Activated naive CD8-positive, alpha-beta T cell treated with anti-CD3 and anti-CD28 coated beads for 36 hours (primary cell): ENCODE data around the gene EVX2. TPM values are rescaled to one million over a fixed set of nuclear protein-coding genes. Genes with fewer than 3 reads are reported as not detected.

Source experiments
- DNase-seq: peaks from one replicate; pipeline ENCODE4 v3.0.0; 2021
- H3K27ac Mint-ChIP-seq: one replicate; pipeline ENCODE4 v1.8.0; 2022; ENCODE audit warnings: mild to moderate bottlenecking, moderate library complexity, mixed read lengths
- H3K27me3 Mint-ChIP-seq: one replicate; pipeline ENCODE4 v1.8.0; 2022; ENCODE audit warnings: mild to moderate bottlenecking, mixed read lengths
- H3K36me3 Mint-ChIP-seq: one replicate; pipeline ENCODE4 v1.8.0; 2021; ENCODE audit warnings: mild to moderate bottlenecking, mixed read lengths
- H3K4me1 Mint-ChIP-seq: one replicate; pipeline ENCODE4 v1.8.0; 2021; ENCODE audit warnings: mixed read lengths
- H3K4me3 Mint-ChIP-seq: one replicate; pipeline ENCODE4 v1.8.0; 2022; ENCODE audit warnings: mild to moderate bottlenecking, moderate library complexity, mixed read lengths
- H3K9me3 Mint-ChIP-seq: one replicate; pipeline ENCODE4 v1.8.0; 2022; ENCODE audit warnings: mixed read lengths
- total RNA-seq, 2 experiments: library from RNA; stranded (reverse); gene quantifications; one replicate each; pipeline ENCODE4 v1.2.3, GENCODE V29; 2021

The EVX2 gene
- total RNA-seq, 2 experiments from 2014 or later = not detected

DNA sequence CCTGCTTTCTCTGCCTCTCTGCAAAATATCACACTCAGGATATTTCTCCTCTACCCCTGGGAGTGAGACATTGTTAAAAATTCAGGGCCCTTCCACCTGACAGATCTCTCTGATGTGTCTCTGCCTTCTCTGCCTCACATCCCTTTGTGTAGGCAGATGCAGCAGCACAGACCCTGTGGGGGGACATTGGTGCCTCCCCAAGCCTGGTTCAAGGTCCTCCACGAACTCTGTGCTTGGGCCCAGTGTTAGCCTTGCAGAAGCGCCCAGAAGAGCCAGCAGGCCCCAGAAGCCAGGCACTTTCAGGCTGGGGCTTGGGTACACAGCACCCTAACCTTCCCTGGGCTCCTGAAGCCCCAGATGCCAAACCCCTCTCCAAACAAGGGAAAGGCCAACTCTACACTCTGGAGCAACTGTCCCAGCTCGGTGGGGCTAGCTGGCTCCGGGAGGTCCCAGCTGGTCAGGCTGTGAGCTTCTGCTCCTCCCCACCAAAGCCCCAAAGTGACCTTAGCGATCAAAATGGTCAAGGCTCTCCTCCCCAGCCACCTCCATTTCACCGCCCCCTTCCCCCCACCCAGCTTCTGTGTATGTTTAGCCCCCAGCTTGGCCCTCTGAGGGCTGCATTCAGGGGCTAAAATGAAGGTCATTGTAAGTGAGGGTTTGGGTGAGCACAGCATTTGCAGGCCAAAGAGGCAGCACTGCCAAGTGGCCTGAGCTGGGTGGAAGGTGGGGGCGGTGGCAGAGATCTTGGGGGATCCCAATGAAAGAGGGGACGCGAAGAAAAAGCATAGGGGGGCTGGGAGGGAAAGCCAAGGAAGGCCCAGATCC lies 41.4 kb upstream of the EVX2 start:
- H3K9me3 Mint-ChIP-seq = no peaks in the 10 kb centered on the region
- peaks cover 87% of the 10 kb centered on the region for H3K27me3 Mint-ChIP-seq
- H3K27ac Mint-ChIP-seq = no peak overlapping the region
- no peak for DNase-seq
- no peaks in the 10 kb centered on the region for H3K36me3 Mint-ChIP-seq
- peaks cover 18% of the 10 kb centered on the region for H3K4me1 Mint-ChIP-seq
- no peak overlapping the region for H3K4me3 Mint-ChIP-seq

DNA sequence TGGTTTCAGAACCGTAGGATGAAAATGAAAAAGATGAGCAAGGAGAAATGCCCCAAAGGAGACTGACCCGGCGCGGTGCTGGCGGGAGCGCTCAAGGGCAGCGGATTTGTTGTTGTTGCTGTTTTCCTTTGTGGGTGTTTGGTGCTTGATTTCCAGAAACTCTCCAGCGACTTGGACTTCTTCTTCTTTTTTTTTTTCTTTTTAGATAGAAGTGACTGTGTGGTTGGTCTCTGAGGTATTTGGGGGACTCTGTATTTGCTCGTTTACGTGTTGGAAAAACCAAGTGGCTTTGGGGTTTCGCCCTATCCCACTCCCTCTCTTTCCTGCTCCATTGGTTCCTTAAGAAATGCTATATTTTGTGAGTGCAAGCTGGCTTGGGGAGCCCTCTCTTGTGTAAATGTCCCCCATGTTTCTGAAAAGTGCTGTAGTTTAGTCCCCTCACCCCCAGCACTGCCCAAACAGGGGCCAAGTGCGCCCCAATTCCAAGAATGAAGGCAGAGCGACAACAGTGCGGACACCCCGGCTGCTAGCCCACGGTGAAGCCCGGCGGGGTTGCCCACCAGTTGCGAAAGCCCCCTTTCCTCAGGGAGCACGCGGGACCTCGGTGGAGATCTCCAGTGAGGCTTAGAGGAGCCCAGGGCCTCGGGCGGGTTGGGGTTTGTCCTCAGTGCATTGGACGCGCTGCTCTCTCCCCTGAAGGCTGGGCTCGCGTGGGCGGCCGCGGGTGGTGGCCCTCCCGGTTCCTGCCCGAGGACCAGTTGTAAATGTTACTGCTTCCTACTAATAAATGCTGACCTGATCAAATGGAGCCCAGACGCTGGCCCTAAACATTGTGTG lies 40.6 kb upstream of the EVX2 start:
- H3K27me3 Mint-ChIP-seq = peaks cover 95% of the 10 kb centered on the region

DNA sequence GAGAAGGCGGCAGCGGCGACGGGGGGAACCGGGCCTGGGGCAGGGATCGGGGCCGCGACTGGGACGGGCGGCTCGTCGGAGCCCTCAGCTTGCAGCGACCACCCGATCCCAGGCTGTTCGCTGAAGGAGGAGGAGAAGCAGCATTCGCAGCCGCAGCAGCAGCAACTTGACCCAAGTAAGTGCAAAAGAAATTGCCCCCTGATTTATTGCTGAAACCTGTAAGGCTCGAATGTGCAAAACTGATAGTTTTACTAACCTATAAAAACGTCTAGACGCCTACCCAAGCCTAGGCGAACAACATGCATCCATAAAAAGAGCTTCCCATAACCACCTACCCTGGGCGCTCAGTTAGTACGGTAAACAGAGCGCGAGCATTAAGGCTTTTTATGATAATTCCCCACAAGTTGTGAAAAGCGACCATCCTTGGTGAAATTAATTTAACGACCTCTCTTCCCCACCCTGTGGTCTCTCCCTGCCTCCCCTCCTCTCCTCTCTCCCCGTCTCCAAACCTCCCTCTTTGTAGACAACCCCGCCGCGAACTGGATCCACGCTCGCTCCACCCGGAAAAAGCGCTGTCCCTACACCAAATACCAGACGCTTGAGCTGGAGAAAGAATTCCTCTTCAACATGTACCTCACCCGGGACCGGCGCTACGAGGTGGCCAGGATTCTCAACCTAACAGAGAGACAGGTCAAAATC lies 39.8 kb upstream of the EVX2 start:
- peaks cover 2% of the 10 kb centered on the region for H3K9me3 Mint-ChIP-seq
- H3K4me1 Mint-ChIP-seq = peaks cover 14% of the 10 kb centered on the region
- no peak overlapping the region for H3K27ac Mint-ChIP-seq
- no peak for DNase-seq
- H3K4me3 Mint-ChIP-seq = peak overlapping the region; percentile 29
- peaks cover 95% of the 10 kb centered on the region for H3K27me3 Mint-ChIP-seq
- H3K36me3 Mint-ChIP-seq = peaks cover 2% of the 10 kb centered on the region

More for the DNA sequence above, 40.6 kb upstream of the EVX2 start:
- DNase-seq = no peak
- Mint-ChIP-seq H3K27ac (no peak overlapping the region), H3K36me3 (no peaks in the 10 kb centered on the region), H3K4me3 (peak overlapping the region; percentile 29), H3K4me1 (peaks cover 18% of the 10 kb centered on the region), H3K9me3 (no peaks in the 10 kb centered on the region)

DNA sequence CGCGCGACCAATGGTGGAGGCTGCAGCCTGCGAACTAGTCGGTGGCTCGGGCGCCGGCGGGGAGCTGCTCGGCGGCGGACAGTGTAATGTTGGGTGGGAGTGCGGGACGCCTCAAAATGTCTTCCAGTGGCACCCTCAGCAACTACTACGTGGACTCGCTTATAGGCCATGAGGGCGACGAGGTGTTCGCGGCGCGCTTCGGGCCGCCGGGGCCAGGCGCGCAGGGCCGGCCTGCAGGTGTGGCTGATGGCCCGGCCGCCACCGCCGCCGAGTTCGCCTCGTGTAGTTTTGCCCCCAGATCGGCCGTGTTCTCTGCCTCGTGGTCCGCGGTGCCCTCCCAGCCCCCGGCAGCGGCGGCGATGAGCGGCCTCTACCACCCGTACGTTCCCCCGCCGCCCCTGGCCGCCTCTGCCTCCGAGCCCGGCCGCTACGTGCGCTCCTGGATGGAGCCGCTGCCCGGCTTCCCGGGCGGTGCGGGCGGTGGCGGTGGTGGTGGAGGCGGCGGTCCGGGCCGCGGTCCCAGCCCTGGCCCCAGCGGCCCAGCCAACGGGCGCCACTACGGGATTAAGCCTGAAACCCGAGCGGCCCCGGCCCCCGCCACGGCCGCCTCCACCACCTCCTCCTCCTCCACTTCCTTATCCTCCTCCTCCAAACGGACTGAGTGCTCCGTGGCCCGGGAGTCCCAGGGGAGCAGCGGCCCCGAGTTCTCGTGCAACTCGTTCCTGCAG lies 39.1 kb upstream of the EVX2 start, which contains the start of gene HOXD9:
TSS of gene HOXD9 (plus strand) at position 37 of the 728 bp plus-strand sequence. CDS start at position 87, 50 bp downstream.
- Mint-ChIP-seq H3K27me3 (peaks cover 95% of the 10 kb centered on the region), H3K4me1 (peaks cover 9% of the 10 kb centered on the region), H3K4me3 (peak within 1 kb of the TSS; percentile 57), H3K9me3 (peaks cover 2% of the 10 kb centered on the region), H3K36me3 (peaks cover 2% of the 10 kb centered on the region), H3K27ac (no peak within 1 kb of the TSS)
- no peak for DNase-seq

DNA sequence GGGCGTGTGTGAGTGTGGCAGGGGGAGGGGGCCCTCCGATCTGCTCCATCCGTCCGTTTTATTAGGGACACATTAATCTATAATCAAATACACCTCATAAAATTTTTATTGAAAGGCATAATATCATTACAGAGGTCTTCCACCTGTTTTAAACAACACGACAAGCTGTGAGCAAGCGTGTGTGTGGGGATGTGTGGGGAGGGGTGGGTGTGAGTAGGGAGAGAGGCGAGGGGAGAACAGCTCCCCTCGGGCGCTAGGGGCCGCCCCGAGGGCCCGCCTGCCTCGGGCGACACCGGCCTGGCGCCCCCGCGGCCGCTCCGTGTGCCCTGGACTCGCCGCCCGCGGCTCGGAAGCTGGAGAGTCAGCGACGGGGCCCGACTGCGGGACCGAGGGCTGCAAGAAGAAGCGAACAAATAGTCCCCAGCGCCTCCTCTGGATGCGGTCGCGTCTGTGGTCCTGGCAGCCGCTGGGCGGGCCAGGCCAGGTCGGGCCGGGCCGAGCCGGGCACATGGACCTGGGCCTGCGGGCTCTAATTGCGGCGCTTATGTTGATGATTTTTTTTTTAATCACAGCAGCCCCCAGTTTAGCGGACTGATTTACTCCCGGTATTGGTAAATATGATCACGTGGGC lies 38.4 kb upstream of the EVX2 start:
- DNase-seq = no peak
- H3K4me1 Mint-ChIP-seq = peaks cover 9% of the 10 kb centered on the region
- no peak overlapping the region for H3K27ac Mint-ChIP-seq
- peak overlapping the region; percentile 57 for H3K4me3 Mint-ChIP-seq
- peaks cover 2% of the 10 kb centered on the region for H3K9me3 Mint-ChIP-seq
- H3K36me3 Mint-ChIP-seq = peaks cover 2% of the 10 kb centered on the region
- H3K27me3 Mint-ChIP-seq = peaks cover 95% of the 10 kb centered on the region

DNA sequence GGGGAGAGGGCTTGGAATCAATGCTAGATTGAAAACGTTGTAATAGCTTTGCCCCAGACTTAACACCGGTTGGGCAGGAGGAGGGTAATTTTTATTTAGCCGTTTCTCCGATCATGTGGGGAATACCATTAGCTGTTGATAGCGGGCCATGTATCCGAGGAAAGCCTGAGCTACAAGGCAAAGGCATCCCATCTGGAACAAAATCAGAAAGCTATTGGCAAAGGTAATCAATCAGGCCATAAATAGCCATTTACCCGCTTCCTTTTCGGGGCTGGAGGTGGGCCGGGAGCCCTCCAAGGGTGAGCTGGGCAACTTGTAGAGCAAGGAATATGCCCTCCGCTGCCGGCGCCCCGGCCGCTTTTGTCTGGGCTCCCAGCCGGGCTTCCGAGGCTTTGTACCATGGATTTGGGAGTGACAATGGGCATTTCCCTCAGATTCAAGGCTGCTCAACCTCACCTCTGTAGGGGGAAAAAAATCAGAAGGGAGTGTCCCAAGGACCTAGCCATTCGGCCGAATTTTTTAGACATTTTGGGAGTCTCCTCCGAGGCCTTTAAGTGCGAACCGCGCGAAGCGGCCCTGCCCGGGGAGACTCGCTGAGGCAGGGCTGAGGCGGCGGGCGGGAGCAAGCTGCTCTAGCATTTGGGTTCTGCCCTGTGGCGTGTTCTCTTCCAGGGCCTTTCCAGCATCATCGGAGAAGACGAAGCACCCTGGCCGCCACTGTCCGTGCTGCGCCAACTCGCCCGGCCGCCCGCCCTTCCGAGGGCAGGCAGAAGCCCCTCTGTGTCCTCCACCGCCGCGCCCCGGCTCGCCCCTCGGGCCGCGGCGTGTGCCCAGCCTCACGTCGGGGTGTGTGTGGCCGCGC lies 37.7 kb upstream of the EVX2 start:
- Mint-ChIP-seq H3K9me3 (peaks cover 5% of the 10 kb centered on the region), H3K4me3 (no peak overlapping the region), H3K27me3 (peaks cover 95% of the 10 kb centered on the region), H3K4me1 (peaks cover 7% of the 10 kb centered on the region), H3K27ac (no peak overlapping the region), H3K36me3 (peaks cover 6% of the 10 kb centered on the region)
- no peak for DNase-seq

DNA sequence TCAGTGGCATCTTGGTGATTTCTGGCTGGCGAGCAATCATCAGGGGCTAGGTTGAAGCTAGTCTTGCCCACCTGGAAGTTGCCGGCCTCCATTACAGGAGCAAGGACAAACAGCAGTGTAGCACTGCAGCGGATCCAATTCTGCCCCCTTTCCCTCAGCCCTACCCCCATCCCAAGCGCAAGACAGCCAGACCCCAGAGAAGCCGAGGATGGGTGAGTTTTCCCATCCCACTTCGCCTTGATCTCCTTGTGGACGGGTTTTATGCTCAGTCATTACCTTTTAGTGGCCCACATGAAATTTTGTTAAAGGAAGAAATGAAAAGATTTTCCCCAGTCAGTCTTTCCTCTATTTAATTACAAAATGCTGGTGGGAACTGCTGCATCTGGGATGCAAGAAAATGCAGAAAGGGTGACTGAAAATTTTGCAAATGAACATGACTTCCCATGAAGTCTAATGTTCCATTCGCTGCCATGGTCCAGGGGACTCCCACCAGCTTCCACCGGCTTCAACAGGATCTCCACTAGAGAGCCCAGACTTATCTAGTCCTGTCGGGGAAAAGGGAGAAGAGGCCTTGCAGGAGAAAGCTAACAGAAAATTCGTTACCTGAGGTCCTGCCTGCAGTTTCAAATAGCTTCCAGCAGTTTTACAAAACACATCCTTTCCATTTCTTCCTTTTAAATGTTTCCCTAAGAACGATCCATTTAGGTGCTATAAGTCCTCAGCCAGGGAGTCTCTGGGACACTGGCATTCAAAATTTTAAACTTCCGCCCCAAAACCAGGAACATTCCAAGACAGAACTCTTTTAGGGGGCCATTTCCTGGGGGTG lies 36.8 kb upstream of the EVX2 start:
- Mint-ChIP-seq H3K27ac (no peak overlapping the region), H3K27me3 (peaks cover 95% of the 10 kb centered on the region), H3K36me3 (peaks cover 6% of the 10 kb centered on the region), H3K4me3 (no peak overlapping the region), H3K4me1 (peaks cover 7% of the 10 kb centered on the region), H3K9me3 (peaks cover 6% of the 10 kb centered on the region)
- DNase-seq = no peak

DNA sequence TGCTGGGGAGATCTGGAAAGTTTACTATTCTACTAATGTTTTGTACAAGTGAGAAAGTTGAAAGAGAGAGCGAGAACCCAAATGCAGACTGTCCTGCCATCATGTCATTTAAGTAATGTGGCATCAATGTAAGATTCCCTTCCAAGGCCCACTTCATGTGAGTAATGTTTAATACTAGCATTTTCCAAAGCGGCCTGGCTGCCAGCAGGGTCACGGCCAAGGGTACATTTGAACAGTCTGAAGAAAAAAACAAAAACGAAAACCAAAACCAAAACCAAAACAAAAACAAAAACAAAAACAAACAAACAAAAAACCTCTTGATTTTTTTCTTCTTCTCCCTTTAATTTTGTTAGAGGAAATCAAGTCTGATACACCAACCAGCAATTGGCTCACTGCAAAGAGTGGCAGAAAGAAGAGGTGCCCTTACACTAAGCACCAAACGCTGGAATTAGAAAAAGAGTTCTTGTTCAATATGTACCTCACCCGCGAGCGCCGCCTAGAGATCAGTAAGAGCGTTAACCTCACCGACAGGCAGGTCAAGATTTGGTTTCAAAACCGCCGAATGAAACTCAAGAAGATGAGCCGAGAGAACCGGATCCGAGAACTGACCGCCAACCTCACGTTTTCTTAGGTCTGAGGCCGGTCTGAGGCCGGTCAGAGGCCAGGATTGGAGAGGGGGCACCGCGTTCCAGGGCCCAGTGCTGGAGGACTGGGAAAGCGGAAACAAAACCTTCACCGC lies 35.0 kb upstream of the EVX2 start:
- H3K36me3 Mint-ChIP-seq = peaks cover 6% of the 10 kb centered on the region
- H3K9me3 Mint-ChIP-seq = peaks cover 8% of the 10 kb centered on the region
- no peak for DNase-seq
- H3K4me1 Mint-ChIP-seq = peaks cover 5% of the 10 kb centered on the region
- no peak overlapping the region for H3K27ac Mint-ChIP-seq
- H3K4me3 Mint-ChIP-seq = no peak overlapping the region
- peaks cover 95% of the 10 kb centered on the region for H3K27me3 Mint-ChIP-seq

DNA sequence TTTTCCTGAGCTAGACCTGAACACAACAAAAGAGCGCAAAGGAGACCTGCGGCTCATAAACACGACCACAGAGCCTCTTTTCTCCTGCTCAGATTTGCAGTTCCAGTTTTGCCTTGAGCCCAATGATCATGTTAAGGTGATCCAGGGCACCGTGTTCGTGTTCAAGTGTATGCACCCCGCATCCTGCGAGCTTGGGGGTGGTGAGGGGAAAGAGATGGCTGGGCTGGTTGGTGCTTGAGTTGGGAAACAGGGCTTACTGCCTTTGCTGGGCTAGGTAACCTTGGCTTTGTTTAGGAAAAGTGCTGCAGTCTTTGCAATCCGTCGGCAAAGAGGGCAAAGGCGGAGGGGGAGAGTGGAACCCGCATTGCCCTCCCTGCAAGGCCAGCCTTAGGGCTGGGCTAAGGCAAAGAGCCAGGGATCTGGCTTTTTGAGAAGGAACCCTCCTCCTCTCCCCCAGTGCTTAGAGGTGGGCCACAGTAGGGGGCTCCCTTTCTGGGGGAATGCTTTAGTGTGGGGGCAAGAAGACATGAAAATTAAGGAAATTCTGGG lies 34.1 kb upstream of the EVX2 start:
- Mint-ChIP-seq H3K4me1 (peaks cover 3% of the 10 kb centered on the region), H3K4me3 (no peak overlapping the region), H3K27ac (no peak overlapping the region), H3K27me3 (peaks cover 96% of the 10 kb centered on the region), H3K36me3 (peaks cover 6% of the 10 kb centered on the region), H3K9me3 (peaks cover 10% of the 10 kb centered on the region)
- no peak for DNase-seq

DNA sequence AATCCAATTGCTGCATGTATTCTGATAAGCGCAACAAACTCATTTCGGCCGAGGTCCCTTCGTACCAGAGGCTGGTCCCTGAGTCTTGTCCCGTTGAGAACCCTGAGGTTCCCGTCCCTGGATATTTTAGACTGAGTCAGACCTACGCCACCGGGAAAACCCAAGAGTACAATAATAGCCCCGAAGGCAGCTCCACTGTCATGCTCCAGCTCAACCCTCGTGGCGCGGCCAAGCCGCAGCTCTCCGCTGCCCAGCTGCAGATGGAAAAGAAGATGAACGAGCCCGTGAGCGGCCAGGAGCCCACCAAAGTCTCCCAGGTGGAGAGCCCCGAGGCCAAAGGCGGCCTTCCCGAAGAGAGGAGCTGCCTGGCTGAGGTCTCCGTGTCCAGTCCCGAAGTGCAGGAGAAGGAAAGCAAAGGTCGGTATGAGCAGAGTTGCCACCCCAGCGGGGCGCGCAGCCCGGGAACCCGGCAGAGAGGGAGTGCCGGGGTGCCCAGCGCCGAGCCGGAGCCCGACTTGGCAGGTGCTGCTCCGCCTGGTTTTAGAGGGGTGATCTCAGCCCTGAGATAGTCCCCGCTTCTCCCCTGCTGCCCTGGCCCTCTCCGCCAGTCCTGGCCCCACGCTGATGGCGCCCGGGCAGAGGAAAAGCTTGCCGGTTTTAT lies 33.5 kb upstream of the EVX2 start:
- no peak for DNase-seq
- Mint-ChIP-seq H3K4me3 (no peak overlapping the region), H3K36me3 (peaks cover 6% of the 10 kb centered on the region), H3K4me1 (peaks cover 3% of the 10 kb centered on the region), H3K27me3 (peaks cover 98% of the 10 kb centered on the region), H3K9me3 (peaks cover 10% of the 10 kb centered on the region), H3K27ac (no peak overlapping the region)

DNA sequence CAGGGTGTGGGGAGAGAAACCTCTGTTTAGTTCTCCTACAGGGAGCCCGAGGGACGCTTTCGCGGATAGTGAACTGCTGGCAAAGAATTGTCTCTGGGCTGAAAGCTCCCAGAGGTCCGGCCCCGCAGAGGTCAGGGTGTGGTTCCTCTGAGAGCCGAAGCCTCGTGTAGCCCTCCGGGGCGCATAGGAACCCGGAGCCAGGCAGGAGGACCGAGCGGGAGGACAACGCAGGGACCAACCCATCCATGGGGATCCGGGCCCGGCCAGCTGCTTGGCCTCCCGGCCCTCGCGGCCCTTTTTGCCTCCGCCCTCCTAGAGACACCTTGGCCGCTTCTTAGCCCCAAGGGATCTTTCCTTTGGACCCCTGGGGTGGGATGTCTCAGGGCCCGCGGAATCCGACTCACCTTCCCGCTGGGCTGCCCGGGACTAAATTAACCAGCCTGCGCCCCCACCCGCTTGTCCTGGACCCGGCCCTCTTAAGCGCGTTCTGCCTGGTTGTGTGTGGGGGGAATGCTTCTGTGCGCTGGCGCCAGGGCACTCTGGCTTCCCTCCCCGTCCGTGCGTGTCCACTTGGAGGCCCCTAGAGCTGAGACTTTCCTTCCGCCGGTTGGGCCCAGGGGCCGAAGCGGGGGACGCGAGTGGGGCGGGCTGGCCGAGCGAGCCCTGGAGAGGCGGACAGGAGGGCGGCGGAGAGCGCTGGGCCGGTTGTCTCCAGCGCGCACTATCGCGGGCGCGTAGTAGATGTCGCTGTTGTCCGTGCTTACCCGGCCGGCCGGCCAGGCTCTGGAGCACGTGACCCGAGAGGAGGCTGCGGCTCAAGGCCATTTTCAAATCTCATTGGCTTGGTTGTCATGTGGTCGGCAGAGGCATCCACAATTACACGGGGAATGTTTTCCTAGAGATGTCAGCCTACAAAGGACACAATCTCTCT lies 32.4 kb upstream of the EVX2 start, which contains the start of gene HOXD10:
TSS of gene HOXD10 (plus strand) at position 896 of the 931 bp plus-strand sequence. CDS start 56 bp downstream, outside the sequence.
- Mint-ChIP-seq H3K36me3 (peaks cover 6% of the 10 kb centered on the region), H3K27ac (no peak within 1 kb of the TSS), H3K4me3 (no peak within 1 kb of the TSS), H3K4me1 (peaks cover 5% of the 10 kb centered on the region), H3K27me3 (peaks cover 100% of the 10 kb centered on the region), H3K9me3 (peaks cover 12% of the 10 kb centered on the region)
- no peak for DNase-seq
